ENCODE results near the gene GLT8D1. TPM values are rescaled to one million over a fixed set of nuclear protein-coding genes. Genes with fewer than 3 reads are reported as not detected.

The GLT8D1 gene
- total RNA-seq, 2 experiments from 2014 or later: 24.5 to 25.4 TPM

DNA sequence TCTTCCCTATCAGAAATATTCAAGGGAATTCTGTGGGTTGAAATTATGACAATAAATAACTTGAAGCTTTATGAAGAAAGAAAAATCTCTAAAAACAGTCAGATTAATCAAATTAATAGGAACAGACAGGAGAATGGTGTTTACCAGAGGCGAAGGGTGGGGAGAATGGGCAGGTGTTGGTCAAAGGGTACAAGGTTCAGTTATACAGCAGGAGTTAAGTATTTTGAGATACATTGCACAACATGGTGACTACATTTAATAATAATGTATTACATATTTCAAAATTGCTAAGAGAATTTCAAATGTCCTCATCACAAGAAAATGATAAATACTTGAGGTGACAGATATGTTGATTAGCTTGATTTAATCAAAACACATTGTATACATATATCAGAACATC is 18.9 kb upstream of the GLT8D1 start:
- intact Hi-C loops (cut with micrococcal nuclease): no loop called here
- peaks cover 28% of the 10 kb centered on the region for H3K4me1 Mint-ChIP-seq (ENCODE audit: low read depth)
- no peak overlapping the region for H3K27ac Mint-ChIP-seq
- H3K27me3 Mint-ChIP-seq (ENCODE audit: low read depth): no peaks in the 10 kb centered on the region
- H3K4me3 Mint-ChIP-seq: no peak overlapping the region
- H3K36me3 Mint-ChIP-seq (ENCODE audit: low read depth): peaks cover 19% of the 10 kb centered on the region
- CTCF ChIA-PET: interaction anchor here (1.1 kb wide), 1 partner anchor 179 kb away, joined by 4 read pairs; no protein-coding TSS in a partner anchor
- peaks cover 9% of the 10 kb centered on the region for H3K9me3 Mint-ChIP-seq
- no peak for DNase-seq

DNA sequence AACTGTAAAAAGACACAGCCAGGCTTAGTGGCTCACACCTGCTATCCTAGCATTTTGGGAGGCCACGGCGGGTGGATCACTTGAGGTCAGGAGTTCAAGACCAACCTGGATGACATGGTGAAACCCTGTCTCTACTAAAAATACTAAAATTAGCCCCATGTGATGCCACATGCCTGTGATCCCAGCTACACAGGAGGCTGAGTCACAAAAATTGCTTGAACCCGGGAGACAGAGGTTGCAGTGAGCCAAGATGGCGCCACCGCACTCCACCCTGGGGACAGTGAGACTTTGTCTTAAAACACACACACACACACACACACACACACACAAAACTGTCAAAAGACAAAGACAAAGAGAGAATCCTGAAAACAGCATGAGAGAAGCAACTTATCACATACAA is 18.3 kb upstream of the GLT8D1 start:
- H3K4me1 Mint-ChIP-seq (ENCODE audit: low read depth): peaks cover 28% of the 10 kb centered on the region
- intact Hi-C loops (cut with micrococcal nuclease): no loop called here

DNA sequence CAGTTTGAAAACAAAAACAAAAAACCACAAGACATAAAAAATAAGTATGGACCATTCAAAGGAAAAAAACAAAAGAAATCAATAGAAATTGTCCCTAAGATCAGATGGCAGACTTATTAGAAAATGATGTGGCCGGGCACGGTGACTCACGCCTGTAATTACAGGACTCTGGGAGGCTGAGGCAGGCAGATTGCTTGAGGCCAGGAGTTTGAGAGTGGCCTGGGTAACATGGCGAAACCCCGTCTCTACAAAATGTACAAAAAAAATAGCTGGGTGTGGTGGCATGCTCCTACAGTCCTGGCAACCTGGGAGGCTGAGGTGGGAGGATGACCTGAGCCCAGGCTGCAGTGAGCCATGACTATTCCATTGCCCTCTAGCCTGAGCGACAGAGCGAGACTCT is 16.9 kb upstream of the GLT8D1 start:
- Mint-ChIP-seq H3K4me3 (no peak overlapping the region), H3K27ac (peak overlapping the region; percentile 36), H3K27me3 (ENCODE audit: low read depth) (no peaks in the 10 kb centered on the region), H3K36me3 (ENCODE audit: low read depth) (peaks cover 16% of the 10 kb centered on the region), H3K4me1 (ENCODE audit: low read depth) (peaks cover 28% of the 10 kb centered on the region), H3K9me3 (peaks cover 2% of the 10 kb centered on the region)
- DNase-seq: no peak
- intact Hi-C loops (cut with micrococcal nuclease): no loop called here
- CTCF ChIA-PET: no interaction called here

More for the DNA sequence above, 18.3 kb upstream of the GLT8D1 start:
- no peak overlapping the region for H3K4me3 Mint-ChIP-seq
- peaks cover 7% of the 10 kb centered on the region for H3K9me3 Mint-ChIP-seq
- H3K27ac Mint-ChIP-seq: no peak overlapping the region
- peaks cover 19% of the 10 kb centered on the region for H3K36me3 Mint-ChIP-seq (ENCODE audit: low read depth)
- no peaks in the 10 kb centered on the region for H3K27me3 Mint-ChIP-seq (ENCODE audit: low read depth)
- DNase-seq: no peak
- CTCF ChIA-PET: interaction anchor here (1.1 kb wide), 1 partner anchor 179 kb away, joined by 4 read pairs; no protein-coding TSS in a partner anchor

DNA sequence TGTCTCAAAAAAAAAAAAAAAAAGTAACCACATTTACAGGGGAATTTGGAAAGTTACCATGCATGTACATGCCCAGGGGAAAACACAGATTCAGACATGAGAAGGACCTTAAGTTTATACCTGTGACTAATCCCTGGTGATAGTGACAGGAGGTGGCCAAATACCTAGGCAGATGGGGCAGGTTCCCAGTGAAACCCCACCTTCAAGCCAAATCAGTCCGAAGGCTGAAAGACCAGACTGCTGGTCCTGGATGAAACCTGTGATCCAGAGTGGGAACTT is 16.1 kb upstream of the GLT8D1 start:
- no peak for DNase-seq
- H3K4me1 Mint-ChIP-seq (ENCODE audit: low read depth): peaks cover 28% of the 10 kb centered on the region
- H3K27me3 Mint-ChIP-seq (ENCODE audit: low read depth): no peaks in the 10 kb centered on the region
- peaks cover 2% of the 10 kb centered on the region for H3K9me3 Mint-ChIP-seq
- no peak overlapping the region for H3K4me3 Mint-ChIP-seq
- H3K27ac Mint-ChIP-seq: peak overlapping the region; percentile 81
- intact Hi-C loops (cut with micrococcal nuclease): no loop called here
- CTCF ChIA-PET: interaction anchor here (1.2 kb wide), 1 partner anchor 77 kb away, joined by 3 read pairs; no protein-coding TSS in a partner anchor
- H3K36me3 Mint-ChIP-seq (ENCODE audit: low read depth): peaks cover 16% of the 10 kb centered on the region

DNA sequence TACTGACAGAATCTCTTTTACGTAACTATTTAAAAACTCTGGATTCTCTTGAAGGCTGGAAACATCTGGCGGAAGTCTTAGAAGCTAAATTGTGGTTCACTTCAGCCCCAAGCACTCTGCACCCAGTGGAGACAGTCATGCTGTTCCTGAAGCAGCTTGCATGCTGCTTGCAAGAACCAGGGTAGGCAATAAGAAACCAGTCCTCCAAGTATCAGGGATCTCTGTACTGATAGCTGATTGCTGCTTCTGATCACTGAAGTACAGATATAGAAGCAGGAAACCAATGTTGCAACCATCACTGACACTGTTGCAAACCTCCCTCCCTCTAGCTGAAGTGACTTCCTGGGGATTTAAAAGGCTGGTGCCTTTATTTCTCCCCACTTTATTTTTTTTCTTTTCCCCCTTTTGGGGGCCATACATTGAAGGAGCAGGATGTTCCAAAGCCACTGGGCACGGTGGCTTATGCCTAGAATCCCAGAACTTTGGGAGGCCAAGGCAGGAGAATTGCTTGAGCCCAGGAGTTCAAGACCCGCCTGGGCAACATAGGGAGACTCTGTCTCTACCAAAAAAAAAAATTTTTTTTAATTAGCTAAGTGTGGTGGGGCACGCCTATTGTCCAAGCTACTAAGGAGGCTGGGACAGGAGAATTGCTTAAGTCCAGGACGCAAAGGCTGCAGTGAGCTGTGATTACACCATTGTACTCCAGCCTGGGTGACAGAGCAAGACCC is 15.6 kb upstream of the GLT8D1 start:
- H3K4me1 Mint-ChIP-seq (ENCODE audit: low read depth): peaks cover 28% of the 10 kb centered on the region
- peak; percentile 42 for DNase-seq
- peaks cover 16% of the 10 kb centered on the region for H3K36me3 Mint-ChIP-seq (ENCODE audit: low read depth)
- H3K27me3 Mint-ChIP-seq (ENCODE audit: low read depth): no peaks in the 10 kb centered on the region
- H3K9me3 Mint-ChIP-seq: peaks cover 2% of the 10 kb centered on the region
- intact Hi-C loops (cut with micrococcal nuclease): no loop called here
- no peak overlapping the region for H3K4me3 Mint-ChIP-seq
- peak overlapping the region; percentile 81 for H3K27ac Mint-ChIP-seq
- CTCF ChIA-PET: interaction anchor here (1.2 to 1.4 kb wide), 2 partner anchors 78 to 93 kb away, joined by 3 to 4 read pairs; no protein-coding TSS in a partner anchor

DNA sequence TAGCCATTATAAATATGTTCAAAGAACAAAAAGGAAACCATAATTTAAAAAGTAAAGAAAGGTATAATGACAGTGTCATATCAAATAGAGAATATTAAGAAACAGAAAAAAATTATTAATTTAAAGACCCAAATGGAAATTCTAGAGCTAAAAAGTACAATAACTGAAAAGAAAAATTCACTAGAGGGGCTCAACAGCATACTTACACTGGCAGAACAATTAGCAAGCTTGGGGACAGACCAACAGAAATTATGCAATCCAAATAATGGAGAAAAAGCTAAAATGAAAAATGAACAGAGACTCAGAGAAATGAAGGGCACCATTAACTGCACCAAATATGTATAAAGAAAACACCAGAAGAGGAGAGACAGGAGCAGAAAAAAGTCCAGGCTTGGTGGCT is 14.0 kb upstream of the GLT8D1 start:
- intact Hi-C loops (cut with micrococcal nuclease): no loop called here
- peaks cover 28% of the 10 kb centered on the region for H3K4me1 Mint-ChIP-seq (ENCODE audit: low read depth)
- no peak overlapping the region for H3K27ac Mint-ChIP-seq
- no peaks in the 10 kb centered on the region for H3K27me3 Mint-ChIP-seq (ENCODE audit: low read depth)
- CTCF ChIA-PET: interaction anchor here (0.6 kb wide), 1 partner anchor 83 kb away, joined by 5 read pairs; no protein-coding TSS in a partner anchor
- peaks cover 2% of the 10 kb centered on the region for H3K9me3 Mint-ChIP-seq
- peaks cover 16% of the 10 kb centered on the region for H3K36me3 Mint-ChIP-seq (ENCODE audit: low read depth)
- DNase-seq: no peak
- H3K4me3 Mint-ChIP-seq: no peak overlapping the region

DNA sequence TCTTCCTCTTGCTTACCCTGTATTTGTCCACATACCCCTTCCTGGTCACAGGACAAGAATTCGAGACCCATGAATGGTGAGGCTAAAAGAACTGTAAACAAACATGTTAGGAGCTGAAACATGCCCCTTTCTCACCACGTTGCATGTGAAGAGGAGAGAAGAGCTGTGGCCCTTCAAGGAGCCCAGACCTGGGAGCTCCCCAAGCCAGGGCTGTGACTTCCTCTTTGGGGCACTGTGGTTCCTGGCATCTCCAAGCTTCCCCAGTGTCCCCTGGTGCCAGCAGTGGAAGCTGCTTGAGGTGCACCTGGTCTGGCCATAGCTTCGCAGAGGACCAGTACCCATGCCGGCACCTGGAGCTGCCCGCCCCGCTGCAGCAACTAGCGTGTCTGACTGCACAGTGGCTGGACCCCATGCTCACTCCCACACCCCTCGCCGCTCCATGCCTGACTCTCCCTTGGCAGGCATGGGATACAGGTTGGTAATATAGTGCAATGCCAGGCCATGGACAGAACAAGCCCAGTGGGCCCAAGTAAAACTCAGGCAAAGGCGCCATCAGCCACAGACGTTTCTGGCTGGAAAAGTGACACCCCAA is 10.2 kb upstream of the GLT8D1 start:
- peaks cover 14% of the 10 kb centered on the region for H3K36me3 Mint-ChIP-seq (ENCODE audit: low read depth)
- no peak overlapping the region for H3K4me3 Mint-ChIP-seq
- peaks cover 2% of the 10 kb centered on the region for H3K9me3 Mint-ChIP-seq
- H3K4me1 Mint-ChIP-seq (ENCODE audit: low read depth): peaks cover 11% of the 10 kb centered on the region
- H3K27me3 Mint-ChIP-seq (ENCODE audit: low read depth): no peaks in the 10 kb centered on the region
- no peak overlapping the region for H3K27ac Mint-ChIP-seq
- CTCF ChIA-PET: no interaction called here
- no peak for DNase-seq
- intact Hi-C loops (cut with micrococcal nuclease): no loop called here

DNA sequence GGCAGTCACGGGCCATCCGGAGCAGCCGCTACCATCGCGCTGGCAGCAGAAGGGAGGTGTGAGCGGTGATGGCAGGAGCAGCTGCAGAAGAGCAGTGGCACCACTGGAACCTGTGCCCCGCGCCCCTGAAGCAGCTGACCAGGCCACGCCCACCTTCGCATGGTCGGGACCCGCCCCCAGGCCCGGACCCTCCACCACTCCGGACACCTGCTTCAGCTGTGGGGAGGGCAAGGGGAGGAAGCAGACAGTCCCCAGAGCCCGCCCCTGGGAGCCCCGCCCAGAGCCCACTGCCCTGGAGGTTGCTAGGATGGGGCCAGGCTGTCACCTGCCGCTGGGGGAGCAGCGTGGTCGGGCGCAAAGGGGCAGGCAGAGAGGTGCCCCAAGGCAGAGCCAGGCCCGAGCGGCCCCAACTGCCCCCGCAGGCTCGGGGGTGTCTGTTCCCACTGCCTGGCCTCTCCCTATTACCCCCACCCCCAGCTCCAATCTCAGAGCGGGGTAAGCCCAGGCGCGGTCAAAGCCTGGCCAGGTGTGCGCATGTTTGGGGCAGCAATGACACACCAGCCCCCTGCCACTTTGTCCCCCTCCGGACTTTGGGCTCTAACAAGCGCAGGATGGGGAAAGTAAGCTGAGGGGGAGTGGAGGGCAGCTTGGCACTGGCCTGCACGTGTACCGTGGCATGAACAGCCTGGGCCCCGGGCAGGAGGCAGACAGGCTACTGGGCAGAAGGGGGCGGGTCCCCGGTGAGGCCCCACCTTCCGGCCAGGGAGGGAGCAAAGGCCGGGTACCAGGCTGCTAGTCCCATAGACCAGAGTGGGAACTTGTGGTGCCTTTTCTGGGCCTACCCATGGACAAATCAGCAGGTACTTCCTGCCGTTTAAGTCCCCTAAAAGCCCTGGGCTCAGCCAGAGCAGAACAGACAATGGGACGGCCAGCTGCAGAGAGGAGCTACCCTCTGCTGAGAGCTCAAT is 9.0 kb upstream of the GLT8D1 start:
- CTCF ChIA-PET: no interaction called here
- Mint-ChIP-seq H3K4me1 (ENCODE audit: low read depth) (peaks cover 6% of the 10 kb centered on the region), H3K27ac (no peak overlapping the region), H3K27me3 (ENCODE audit: low read depth) (no peaks in the 10 kb centered on the region), H3K9me3 (peaks cover under 1% of the 10 kb centered on the region), H3K4me3 (no peak overlapping the region), H3K36me3 (ENCODE audit: low read depth) (peaks cover 7% of the 10 kb centered on the region)
- DNase-seq: no peak
- intact Hi-C loops (cut with micrococcal nuclease): no loop called here

DNA sequence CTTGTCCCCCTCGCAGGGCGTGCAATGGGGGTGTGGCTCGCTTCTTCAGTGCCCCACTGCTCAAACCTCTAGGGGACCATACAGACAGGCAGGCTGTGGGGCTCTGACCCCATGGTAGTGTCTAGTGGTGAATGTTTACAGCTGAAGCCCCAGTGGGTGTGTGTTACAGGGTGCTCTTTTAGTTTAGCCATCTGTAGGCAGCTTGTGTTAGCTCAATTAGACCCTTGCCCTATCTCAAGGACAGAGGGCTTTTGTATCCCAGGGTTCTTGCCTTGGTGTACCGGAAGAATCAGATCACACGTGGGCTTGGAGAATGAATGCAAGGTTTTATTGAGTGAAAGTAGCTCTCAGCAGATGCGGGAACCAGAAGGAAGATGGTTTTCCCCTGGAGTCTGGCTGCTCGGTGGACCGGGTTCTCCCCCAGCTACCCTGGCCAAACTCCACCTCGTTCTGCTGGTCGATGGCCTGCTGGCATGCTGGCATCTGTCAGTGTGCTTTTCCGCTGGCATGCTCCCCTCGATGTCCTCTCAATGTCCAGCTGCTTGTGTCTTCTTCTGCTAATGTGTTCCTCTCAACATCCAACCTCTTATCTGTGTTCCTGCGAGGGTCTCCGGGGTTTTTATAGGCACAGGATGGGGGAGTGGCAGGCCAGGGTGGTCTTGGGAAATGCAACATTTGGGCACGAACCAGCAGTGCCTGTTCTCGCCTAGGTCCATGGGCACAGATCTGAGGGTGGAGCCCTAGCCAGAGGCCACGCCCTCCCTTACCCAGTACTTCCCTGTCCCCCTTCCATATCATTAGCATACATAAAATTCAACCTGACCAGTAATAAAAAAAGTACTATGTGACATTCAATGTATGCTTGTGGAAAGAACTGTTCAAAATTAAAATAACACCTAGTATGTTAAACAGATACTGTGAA is 7.0 kb upstream of the GLT8D1 start:
- intact Hi-C loops (cut with micrococcal nuclease): no loop called here
- peaks cover 4% of the 10 kb centered on the region for H3K36me3 Mint-ChIP-seq (ENCODE audit: low read depth)
- H3K27ac Mint-ChIP-seq: no peak overlapping the region
- DNase-seq: no peak
- no peaks in the 10 kb centered on the region for H3K27me3 Mint-ChIP-seq (ENCODE audit: low read depth)
- H3K9me3 Mint-ChIP-seq: no peaks in the 10 kb centered on the region
- peaks cover 12% of the 10 kb centered on the region for H3K4me1 Mint-ChIP-seq (ENCODE audit: low read depth)
- H3K4me3 Mint-ChIP-seq: no peak overlapping the region
- CTCF ChIA-PET: interaction anchor here (0.6 kb wide), 1 partner anchor 137 kb away, joined by 3 read pairs; no protein-coding TSS in a partner anchor

DNA sequence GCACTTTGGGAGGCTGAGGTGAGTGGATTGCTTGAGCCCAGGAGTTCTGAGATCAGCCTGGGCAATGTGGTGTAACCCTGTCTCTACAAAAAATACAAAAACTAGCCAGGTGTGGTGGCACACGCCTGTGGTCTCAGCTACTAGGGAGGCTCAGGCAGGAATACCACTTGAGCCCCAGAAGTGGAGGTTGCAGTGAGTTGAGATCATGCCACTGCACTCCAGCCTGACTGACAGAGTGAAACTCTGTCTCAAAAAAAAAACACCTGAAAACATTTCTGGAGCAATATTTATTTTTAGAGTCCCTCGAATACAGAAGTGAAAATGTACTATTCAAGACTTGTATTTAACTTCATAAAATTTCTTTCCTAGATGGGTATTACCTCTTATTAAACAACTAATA is 4.9 kb upstream of the GLT8D1 start:
- CTCF ChIA-PET: no interaction called here

DNA sequence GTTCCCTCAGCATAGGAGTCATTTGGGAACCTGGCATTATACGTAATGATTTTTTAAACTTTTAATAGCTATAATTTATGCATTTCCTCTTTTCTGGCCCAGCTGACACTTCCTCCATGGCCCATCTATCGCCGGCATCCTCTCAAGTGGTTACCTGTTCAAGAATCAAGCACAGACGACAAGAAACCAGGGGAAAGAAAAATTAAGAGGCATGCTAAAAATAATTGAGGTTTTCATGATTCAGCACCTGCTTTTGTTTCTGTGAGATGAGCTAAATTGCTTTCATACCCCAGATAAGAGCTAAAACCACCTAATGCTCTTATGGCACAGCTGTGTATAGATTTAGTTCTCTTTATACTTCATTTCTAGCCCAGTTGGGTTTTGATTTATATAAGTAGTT is 2.0 kb upstream of the GLT8D1 start:
- H3K27me3 Mint-ChIP-seq (ENCODE audit: low read depth): no peaks in the 10 kb centered on the region
- H3K27ac Mint-ChIP-seq: peak overlapping the region; percentile 5
- intact Hi-C loops (cut with micrococcal nuclease): no loop called here
- H3K4me1 Mint-ChIP-seq (ENCODE audit: low read depth): peaks cover 28% of the 10 kb centered on the region
- no peaks in the 10 kb centered on the region for H3K9me3 Mint-ChIP-seq
- peak overlapping the region; percentile 94 for H3K4me3 Mint-ChIP-seq
- peaks cover 8% of the 10 kb centered on the region for H3K36me3 Mint-ChIP-seq (ENCODE audit: low read depth)
- CTCF ChIA-PET: interaction anchor here (0.8 kb wide), 1 partner anchor 14 kb away, joined by 3 read pairs; no protein-coding TSS in a partner anchor
- DNase-seq: no peak

More for the DNA sequence above, 4.9 kb upstream of the GLT8D1 start:
- Mint-ChIP-seq H3K27ac (peak overlapping the region; percentile 36), H3K4me3 (no peak overlapping the region), H3K4me1 (ENCODE audit: low read depth) (peaks cover 13% of the 10 kb centered on the region), H3K9me3 (no peaks in the 10 kb centered on the region), H3K36me3 (ENCODE audit: low read depth) (peaks cover 6% of the 10 kb centered on the region), H3K27me3 (ENCODE audit: low read depth) (no peaks in the 10 kb centered on the region)
- DNase-seq: no peak
- intact Hi-C loops (cut with micrococcal nuclease): no loop called here
